ENCODE data around the gene ZNF160.

- TF ChIP-seq FOXP2 (optimal IDR thresholded peaks at IDR 0.05; ENCODE audit: borderline replicate concordance, extremely low read depth, extremely low read length, insufficient read depth) (no peak), TAF1 (IDR thresholded peaks at IDR 0.05; ENCODE audit: borderline replicate concordance, insufficient read depth, low read length) (no peak), REST (IDR thresholded peaks at IDR 0.05; ENCODE audit: insufficient read depth in 1 of 2, low read depth in 2 of 2, low read length in 2 of 2) (no peak), POLR2AphosphoS5 (IDR thresholded peaks at IDR 0.05; ENCODE audit: low read depth, low read length) (no peak)
These were observed 1.7 kb downstream of the ZNF160 start for GRCh38 chr19:53101518-53101917.

Data from PFSK-1 (cell line).